AG10803 (cell line): Measurements from ENCODE around the gene LIPC.

ENCODE experiments used
- DNase-seq: peaks from one replicate; pipeline ENCODE4 v3.0.0; 2010; ENCODE audit warnings: low read depth
- H3K4me3 ChIP-seq: 2 replicates; pipeline ENCODE4 v1.5.1; 2011; ENCODE audit warnings: mild to moderate bottlenecking, low read length, control low read depth
- CTCF ChIP-seq: conservative IDR thresholded peaks from 2 replicates; pipeline ENCODE4 v1.5.1; 2011; ENCODE audit warnings: mild to moderate bottlenecking, low read length, control low read depth, inconsistent platforms

Gene LIPC

GRCh38 chr15:58431221-58432149 is at the start of gene LIPC:
Gene LIPC, plus strand, starts transcription at chr15:58431991. Its CDS starts 42 bp downstream, at chr15:58432033.
- DNase-seq: no peak
- no peak within 1 kb of the TSS for H3K4me3 ChIP-seq
- no peak for TF ChIP-seq CTCF

- no peak overlapping the region for H3K4me3 ChIP-seq
- DNase-seq: no peak
- TF ChIP-seq CTCF: no peak
These were observed 47.9 kb upstream of the LIPC start for GRCh38 chr15:58383876-58384275.

DNA sequence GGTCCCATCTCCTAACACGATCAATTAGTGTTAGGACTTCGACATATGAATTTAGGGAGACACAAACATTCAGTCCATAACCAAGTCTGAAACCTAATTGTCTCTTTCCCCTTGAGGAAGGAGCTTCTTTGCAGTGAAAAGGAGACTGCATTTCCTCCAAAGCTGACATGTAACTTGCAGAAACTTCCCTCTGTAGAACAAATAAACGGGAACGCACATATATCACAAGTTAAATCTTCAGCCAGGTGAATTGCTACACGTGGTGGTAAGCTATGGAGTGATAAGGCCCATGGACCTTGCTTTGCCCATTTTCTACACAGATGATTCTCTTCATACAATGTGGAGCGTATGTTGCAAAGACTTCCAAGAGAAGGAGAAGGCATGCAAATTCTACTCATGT is 47.1 kb upstream of the LIPC start:
- no peak for DNase-seq
- no peak for TF ChIP-seq CTCF
- no peak overlapping the region for H3K4me3 ChIP-seq

GRCh38 chr15:58386081-58386480 is 45.7 kb upstream of the LIPC start:
- no peak for TF ChIP-seq CTCF
- DNase-seq: no peak
- H3K4me3 ChIP-seq: no peak overlapping the region

DNA sequence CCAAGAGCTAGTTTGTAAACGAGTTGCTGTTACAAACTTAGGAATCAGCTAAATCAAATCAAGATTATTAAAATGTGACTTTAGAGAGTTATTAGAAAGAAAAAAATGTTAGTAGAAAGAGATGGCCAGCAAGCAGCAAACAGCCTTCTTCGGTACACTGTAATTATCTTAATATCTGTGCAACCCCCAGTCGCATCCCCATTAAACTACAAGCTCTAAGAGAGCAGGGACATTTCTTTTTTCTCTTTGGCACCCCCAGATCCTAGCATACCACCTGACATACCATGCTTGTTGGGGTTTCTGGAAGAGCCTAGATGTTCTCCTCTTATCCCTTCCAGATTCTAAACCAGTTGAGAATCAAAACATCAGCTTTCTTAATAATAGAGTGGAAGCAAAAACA is 45.1 kb upstream of the LIPC start:
- TF ChIP-seq CTCF: no peak
- no peak for DNase-seq
- no peak overlapping the region for H3K4me3 ChIP-seq

DNA sequence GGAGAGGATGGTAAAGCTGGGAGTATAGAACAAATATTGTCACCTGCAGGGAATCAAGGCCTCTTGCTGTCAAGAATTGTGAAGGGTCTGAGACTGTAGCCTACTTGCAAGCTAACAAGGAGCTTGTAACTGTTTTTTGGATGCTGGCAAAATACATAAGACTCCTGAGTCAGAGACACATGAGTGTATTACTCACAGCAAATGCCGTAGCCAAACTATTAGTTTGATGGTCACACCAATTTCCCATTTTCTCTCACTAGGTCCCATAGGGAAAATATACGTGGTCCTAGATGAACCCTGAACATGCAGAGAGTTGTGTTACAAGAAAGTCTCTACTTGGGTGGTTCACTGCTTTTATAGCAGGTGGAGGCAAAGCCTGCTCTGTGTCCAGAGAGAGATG is 44.7 kb upstream of the LIPC start:
- no peak overlapping the region for H3K4me3 ChIP-seq
- peak; percentile 72 for DNase-seq
- no peak for TF ChIP-seq CTCF

GRCh38 chr15:58388211-58388610 is 43.6 kb upstream of the LIPC start:
- H3K4me3 ChIP-seq: no peak overlapping the region
- no peak for TF ChIP-seq CTCF
- no peak for DNase-seq
